IPS-NIHi7 (cell line): ENCODE results near the gene EDARADD.
"Not testable (repeated sequence)": the region's sequence is repeated elsewhere in the genome, so short reads cannot be mapped to it uniquely, and the experiment has no call there.

Experiments
- DNase-seq: peaks from one replicate; pipeline ENCODE4 v3.0.0; 2012; ENCODE audit warnings: mixed read lengths; ENCODE audit errors: extremely low spot score

The EDARADD gene

DNA sequence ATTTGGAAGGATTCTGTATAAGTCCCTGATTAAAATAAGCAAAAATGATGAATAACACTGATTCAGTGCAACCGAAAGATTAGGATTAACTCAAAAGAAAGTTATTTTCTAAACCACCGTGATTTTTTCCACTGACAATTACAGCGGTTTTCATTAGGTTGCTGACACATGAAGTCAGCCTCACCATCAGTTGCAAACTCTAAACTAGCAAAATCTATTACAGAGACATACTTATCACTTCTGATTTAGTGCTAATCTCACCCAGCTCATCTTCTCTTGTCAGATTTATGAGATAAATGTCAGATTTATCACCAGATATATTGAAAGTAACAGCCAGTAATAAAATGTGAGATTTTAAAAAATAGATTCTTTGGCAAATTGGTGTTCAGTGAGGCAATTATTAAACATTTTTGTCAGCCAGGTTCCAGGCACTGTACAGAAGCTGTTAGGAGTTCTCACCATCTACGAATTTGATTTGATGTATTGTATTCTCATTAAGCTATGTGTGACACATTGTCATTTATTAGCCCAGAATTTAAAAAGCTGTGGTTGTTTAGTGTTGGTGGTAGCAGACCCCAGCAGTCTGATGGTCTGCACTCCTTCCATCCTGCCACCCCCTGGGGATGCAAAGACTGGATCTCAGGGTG lies 92.4 kb downstream of the EDARADD start:
- DNase-seq = no peak

DNA sequence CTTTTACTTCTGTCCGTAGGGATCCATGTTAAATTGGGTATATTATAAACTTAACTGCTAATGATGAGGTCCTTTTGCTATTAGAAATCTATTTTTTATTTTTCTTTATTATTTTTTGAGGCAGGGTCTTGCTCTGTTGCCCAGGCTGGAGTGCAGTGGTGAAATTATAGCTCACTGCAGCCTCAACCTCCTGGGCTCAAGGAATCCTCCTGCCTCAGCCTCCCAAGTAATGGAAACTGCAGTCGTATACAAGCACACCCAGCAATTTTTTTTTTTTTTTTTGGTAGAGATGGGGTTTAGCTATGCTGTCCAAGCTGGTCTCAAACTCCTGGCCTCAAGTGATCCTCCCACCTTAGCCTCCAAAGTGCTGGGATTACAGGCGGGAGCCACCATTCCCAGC lies 95.1 kb downstream of the EDARADD start:
- not testable (repeated sequence) for DNase-seq

DNA sequence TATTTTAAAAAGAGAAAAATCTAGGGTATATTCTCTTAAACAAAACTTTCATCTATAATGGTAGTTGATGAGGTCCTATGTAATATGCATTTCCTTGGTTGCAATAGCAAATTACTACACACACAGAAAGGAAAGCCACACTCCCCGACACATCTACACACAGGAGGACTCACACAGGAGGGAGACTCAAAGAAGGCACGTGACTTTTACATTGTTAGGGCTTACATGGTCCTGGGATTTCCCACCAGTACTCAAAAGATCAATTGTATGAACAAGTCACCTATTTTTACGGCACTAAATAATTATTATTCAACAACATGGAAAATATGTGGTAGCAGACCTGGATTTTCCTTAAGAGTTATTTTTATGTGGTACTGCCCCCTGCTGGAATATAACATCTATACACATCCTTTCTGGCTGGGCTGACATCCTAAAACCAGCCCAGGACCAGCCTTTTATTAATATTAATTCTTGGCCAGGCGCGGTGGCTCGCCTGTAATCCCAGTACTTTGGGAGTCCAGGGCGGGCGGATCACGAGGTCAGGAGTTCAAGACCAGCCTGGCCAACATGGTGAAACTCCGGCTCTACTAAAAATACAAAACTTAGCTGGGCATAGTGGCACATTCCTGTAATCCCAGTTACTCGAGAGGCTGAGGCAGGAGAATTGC lies 95.8 kb downstream of the EDARADD start:
- peak; percentile 62 for DNase-seq

DNA sequence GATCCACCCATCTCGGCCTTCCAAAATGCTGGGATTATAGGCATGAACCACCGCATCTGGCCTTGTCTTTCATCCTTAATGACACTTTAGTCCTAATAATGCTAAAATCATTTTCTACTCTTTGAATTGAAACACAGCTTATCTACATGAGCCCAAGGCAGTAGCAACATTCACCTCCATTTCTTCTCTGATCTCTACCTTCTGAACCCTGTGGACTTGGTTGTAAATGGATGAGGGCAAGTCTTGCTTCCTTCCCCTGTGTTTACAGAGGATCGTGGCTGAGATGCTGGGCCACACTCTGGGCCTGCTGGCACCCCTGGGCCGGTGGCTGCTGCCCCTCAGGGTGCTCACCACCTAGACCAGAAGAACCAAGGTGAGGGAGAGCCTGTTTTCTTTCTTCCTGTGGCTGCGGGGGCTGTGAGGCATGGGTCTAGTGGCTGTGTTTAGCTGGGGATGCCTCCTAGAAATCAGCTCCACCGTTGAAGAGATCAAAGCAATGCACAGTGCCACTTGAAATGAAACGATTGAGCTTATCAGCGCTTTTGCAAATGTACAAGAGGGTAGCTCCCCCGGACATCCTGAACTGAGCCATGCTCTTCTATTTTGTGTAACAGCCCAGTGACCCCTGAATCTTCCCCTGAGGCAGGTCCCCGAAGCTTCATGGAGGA lies 97.5 kb downstream of the EDARADD start:
- no peak for DNase-seq

DNA sequence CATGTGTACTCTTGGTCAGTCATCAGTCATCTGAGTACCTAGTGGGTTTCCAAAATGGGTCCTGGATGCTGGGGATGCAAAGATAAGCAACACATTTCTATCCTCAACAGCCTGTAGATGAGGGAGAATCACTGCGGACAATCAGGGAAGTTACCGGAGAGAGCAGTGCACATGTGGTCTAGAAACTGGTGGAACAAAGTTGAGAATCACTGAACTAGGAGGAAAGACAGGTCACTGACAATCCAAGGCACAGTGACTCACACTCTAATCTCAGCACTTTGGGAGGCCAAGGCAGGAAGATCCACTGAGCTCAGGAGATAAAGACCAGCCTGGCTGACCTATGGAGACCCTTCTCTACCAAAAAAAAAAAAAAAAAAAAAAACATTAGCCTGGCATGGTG lies 98.3 kb downstream of the EDARADD start:
- DNase-seq = no peak

DNA sequence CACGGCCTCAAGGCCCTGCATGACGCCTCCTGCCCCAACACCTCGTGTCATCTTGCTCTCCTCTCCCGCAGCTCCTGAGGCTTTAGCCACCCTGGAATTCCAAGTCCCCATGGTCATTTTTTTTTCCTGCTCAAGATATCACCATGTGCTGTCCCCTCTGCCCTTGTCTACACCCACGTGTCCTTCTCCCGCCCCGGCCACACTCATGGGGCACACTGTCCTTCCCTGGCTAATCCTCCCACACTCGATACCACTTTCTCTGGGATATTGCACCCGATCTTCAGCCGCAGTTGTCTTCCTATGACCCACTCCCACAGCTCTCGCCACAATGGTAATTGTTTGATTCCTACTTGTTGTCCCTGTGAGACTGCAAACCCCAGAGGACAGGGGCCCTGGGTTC lies 100.0 kb downstream of the EDARADD start:
- DNase-seq = no peak

DNA sequence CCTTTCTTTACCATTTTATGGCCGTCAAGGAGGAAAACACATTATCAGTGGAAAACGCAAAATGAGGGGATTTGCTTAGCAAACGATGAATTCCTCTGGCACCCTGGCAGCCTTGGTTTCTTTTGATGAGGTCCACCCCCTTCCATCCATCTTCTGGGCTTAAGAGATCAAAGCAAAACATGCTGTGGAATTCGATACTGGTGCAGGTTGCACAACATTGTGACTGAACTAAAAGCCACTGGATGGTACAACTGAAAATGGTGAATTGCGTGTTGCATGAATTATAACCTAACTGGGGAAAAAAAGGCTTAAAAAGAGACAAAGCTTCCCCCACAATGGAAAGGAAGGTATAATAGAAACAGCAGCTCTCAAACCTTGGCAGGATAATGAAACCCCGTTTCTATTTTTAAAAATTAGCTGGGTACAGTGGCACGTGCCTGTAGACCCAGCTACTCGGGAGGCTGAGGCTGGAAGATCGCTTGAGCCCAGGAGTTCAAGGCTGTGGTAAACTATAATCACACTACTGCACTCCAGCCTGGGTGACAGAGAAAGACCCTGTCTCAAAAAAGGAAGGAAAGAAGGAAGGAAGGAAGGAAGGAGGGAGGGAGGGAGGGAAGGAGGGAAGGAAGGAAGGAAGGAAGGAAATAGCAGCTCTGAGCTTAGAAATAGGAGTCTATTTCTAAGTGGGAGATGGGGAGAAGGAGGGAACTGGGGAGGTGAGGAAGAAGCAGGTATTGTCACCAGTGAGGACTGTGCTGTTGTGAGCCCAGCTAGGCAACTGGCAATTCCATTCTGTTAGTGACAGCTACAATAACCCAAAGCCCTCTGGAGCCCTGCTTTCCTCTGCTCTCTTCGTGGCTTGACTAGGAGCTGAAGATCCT lies 100.7 kb downstream of the EDARADD start:
- no peak for DNase-seq

DNA sequence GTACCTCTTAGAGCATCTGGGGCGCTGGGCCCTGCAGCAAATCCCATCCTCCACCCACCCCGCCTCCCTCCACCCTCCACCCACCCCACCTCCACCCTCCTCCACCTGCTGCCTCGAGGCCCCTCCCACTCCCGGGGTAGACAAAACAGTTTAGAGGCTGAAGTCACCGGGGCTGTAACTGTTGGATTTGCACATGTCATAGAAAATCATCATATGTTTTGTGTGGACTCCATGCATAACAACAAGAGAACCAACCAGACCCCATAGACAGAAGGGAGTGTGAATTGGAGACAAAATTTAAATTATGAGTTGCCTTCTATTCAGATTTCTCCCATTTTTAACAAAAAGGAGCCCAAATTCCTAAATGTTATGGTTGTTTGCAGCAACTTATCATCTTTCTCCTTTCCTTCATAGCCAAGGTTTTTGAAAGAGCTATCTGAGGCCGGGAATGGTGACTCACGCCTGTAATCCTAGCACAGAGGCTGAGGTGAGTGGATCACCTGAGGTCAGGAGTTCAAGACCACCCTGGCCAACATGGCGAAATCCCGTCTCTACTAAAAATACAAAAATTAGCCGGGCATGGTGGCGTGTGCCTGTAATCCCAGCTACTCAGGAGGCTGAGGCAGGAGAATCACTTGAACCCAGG lies 101.5 kb downstream of the EDARADD start:
- DNase-seq = peak; percentile 53

DNA sequence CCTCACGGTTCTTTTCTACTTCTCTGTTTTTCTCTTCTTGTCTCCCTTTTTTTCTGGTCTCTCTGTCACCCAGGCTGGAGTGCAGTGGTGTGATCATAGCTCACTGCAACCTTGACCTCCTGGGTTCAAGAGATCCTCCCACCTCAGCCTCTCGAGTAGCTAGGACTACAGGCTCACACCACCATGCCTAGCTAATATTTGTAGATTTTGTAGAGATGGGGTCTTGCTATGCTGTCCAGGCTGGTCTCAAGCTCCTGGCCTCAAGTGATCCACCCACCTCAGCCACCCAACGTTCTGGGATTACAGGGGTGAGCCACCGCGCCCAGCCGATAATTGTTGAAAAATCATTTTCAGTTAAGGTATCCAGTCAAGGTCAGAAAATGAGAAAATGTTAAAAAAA lies 103.8 kb downstream of the EDARADD start:
- DNase-seq = no peak

DNA sequence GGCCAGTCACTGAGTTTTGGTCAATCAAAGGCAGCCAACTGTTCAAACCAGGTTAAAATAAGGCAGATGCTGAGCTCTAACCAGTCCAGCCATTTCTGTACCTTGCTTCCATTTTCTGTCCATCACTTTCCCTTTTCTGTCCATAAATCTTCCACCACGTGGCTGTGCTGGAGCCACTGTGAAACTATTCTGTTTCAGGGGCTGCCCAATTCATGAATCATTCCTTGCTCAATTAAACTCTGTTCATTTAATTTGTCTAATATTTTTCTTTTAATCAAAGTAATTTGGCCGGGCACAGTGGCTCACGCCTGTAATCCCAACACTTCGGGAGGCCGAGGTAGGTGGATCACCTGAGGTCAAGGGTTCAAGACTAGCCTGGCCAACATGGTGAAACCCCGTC lies 107.0 kb downstream of the EDARADD start:
- no peak for DNase-seq

DNA sequence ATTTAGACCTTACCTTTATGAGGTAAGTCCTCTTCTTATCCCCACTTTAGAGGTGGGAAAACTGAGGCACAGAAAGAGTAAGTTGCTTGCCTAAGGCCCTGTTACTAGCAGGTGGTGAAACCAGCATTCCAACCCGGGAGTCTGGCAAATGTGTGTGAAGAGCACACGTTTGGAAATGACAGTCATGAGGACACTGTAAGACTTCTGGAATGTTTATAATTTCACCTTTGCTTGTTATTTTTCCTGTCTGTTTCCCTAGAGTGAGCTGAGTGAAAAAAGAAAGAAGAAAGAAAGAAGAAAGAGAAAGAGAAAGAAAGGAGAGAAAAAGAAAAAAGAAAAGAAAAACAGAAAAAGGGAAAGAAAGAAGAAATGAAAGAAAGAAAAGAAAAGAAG lies 108.5 kb downstream of the EDARADD start:
- no peak for DNase-seq

DNA sequence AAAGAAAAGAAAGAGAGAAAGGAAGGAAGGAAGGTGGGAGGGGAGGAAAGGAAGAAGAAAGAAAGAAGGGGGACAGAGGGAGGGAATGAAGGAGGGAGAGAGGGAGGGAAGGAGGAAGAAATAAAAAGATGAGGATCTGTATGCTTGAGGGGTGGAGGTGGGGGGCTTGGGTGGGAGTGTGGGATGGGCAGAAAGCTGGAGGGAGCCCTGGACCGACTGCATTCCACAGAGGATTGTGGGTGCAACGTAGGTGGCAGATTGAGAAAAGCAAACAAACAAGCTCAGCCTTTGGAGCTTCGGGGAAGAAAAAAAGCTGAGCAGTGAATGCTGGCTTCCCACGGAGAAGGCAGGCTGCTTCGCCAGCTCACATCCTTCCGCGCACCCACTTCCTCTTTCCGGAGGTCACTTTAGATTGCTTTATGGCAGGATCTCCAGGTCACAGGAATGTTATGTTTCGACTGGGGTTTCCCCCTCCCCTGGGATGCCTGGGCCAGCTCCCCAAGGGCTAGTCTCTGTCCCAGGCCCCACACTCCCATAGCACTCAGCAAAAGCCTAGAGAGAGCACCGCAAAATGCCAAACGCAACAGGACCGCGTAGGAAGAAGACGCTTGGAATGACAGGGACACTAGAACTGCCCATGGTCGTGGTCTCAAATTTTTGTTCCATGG lies 109.0 kb downstream of the EDARADD start:
- DNase-seq = peak; percentile 76

DNA sequence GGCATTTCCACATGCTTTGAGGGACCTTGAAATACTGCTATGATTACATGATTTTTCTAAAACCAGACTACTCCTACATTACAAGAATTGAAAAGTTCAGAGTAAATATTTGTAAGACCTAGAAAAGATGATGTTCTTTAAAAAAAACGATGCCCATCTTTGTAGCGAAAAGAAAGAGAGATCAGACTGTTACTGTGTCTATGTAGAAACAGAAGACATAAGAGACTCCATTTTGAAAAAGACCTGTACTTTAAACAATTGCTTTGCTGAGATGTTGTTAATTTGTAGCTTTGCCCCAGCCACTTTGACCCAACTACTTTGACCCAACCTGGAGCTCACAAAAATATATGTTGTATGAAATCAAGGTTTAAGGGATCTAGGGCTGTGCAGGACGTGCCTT lies 110.3 kb downstream of the EDARADD start:
- not testable (repeated sequence) for DNase-seq

DNA sequence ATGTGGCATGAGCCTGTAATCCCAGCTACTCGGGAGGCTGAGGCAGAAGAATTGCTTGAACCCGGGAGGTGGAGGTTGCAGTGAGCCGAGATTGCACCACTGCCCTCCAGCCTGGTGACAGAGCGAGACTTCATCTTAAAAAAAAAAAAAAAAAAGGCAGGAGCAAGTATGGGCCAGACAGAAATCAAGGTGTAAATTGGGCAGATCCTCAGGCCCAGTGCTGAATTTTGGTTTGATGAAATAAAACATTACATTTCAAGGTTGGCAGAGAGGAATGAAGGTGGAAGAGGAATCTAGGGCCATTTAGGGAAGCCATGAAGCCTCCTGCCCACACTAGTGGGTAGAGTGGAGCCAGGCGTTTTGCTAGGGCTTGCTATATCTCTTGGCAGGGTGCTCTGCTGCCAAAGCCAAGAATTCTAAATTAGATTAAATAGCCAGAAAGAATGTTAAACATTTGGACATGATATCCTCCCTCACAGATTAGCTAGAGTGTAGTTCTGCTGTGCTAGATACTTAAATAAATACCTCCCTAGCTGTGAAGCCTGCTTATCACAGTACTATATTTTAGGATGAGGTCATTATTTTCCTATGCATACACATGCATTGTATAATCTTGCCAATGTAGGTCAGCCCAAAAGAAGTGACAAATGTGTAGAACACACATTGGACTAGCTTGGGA lies 113.1 kb downstream of the EDARADD start:
- no peak for DNase-seq

DNA sequence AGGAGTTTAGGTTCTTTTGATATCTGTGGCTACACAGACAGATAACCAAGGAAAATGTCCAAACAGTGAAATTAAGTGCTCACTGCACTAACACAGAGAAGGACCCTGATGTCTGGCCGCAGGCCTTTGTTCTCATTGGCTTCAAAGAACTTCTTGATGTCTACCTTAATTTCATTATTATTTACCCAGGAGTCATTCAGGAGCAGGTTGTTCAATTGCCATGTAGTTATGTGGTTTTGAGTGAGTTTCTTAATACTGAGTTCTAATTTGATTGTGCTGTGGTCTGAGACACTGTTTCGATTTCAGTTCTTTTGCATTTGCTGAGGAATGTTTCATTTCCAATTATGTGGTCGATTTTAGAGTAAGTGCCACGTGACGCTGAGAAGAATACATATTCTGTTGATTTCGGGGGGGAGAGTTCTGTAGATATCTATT lies 114.5 kb downstream of the EDARADD start:
- DNase-seq = no peak

DNA sequence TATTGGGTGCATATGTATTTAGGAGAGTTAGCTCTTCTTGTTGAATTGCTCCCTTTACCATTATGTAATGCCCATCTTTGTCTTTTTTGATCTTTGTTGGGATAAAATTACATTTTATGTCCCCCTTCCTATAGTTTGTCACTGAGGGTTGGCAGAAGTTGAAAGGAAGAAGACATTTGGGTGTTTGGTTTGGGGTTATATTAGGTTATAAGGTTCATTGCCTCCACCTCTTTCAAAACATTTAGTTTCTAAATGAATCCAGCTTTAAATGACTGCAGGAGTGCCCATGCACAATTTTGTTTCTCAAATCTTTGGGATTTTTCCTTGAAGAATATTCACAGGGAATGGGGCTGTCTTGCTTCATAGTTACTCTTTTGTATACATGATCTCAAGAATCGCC lies 115.1 kb downstream of the EDARADD start:
- DNase-seq = no peak

DNA sequence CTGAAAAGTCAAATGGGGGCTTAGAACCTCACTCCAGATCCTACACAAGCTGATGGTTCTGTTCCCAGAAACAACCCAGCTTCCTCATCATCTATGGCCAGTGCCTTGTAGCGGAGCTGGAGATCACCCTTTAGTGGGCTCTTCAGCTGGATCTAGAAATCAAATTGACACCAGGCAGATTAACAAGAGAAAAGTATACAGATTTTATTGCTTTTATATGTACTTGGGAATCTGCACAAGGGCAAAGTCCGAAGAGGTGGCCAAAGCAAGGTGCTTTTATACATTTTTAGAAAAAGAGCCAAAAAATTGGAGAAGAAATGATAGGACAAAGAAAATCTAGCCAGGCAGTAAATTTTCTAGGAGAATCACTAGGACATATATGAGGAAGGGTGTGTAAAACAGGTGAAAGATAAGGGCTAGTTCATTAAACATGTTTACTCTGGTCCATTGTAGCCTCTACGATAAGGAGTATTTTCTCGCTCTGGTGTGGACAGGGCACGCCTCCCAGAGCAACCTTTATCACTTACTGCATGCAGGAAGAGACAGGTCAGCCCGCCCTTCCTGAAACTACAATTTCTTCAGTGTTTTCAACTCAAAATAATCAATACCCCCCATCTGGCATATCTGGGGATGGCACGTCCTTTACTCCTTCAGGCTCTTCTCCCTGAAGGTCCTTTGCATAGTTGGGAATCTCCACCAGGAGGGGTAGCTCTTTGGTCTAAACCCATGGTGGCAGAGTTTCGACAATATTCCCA lies 115.7 kb downstream of the EDARADD start:
- peak; percentile 24 for DNase-seq

DNA sequence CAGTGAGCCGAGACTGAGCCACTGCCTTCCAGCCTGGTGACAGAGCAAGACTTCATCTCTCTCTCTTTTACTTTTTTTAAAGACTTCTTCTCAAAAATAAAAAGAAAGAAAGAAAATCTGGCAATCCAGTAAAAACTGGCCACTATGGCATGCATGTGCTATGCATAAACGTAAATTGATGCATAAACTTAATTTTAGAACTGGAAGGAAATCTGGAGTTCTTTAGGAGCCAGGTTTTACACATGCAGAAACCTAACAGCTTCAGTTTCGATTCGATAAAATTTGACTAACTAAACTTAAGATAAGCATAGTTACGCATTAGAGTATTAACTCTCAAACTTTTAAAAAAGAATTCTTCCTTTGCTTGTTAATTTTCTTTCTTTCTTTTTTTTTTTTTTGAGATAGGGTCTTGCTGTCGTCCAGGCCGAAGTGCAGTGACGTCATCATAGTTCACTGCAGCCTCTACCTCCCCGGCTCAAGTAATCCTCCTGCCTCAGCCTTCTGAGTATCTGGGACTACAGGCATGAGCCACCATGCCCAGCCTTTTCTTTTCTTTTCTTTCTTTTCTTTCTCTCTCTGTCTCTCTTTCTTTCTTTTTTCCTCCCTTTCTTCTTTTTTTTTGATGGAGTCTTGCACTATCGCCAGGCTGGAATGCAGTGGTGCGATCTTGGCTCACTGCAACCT lies 117.8 kb downstream of the EDARADD start:
- DNase-seq = no peak
